ENCODE results near the gene HIRIP3.

Gene HIRIP3

DNA sequence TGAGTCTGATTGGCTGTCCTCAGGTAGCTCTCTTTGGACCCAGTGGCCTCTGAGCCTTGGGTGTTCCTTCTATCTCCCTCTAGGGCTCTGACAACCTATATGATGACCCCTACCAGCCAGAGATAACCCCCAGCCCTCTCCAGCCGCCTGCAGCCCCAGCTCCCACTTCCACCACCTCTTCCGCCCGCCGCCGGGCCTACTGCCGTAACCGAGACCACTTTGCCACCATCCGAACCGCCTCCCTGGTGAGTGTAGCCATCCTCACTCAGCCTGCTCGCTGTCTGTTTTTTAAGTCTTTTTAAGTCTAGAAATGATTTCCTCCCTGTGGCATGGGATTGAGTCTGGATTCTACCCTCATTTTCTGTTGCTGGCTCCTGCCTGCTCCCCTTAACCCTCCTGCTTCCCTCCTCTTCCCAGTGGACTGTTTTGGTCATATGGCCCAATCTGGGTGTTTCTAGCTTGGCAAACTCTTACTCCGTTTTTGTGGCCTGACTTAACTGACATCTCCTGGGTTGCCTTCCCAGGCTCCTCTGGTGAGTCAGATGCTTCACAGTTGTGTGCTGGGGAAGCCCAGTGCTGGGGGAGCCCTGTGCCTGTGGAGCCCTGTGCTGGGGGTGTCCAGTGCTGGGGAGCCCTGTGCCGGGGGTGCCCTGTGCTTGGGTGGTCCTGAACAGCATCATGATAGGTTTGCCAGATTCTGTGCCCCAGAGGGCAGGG is 11.8 kb downstream of the HIRIP3 start:
- no peak for DNase-seq (ENCODE audit: low spot score)

DNA sequence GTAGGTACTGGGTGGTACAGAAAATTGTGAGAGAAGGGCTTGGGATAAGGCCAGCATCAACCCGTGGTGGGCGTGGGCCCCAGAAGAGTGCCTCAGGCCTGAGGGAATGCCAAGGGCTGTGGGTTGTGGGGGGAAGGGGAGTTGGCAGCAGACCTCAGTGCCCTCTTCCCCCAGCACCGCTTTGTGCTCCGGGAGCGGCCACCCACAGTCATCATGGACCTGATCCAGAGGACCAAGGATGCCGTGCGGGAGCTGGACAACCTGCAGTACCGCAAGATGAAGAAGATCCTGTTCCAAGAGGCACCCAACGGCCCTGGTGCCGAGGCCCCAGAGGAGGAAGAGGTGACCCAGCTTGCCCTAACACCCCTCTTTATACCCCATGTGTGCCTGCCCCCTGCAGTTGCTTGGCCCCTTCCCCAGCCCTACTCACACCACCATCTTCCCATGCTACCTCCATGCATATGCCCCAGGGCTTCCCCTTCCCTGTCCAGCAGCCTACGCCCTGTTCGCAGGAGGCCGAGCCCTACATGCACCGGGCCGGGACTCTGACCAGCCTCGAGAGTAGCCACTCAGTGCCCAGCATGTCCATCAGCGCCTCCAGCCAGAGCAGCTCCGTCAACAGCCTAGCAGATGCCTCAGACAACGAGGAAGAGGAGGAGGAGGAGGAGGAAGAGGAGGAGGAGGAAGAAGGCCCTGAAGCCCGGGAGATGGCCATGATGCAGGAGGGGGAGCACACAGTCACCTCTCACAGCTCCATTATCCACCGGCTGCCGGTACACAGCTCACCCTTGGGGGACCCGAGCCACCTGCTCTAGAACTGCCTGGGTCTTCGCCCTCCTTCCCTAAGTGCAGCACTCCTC is 12.6 kb downstream of the HIRIP3 start:
- no peak for DNase-seq (ENCODE audit: low spot score)

DNA sequence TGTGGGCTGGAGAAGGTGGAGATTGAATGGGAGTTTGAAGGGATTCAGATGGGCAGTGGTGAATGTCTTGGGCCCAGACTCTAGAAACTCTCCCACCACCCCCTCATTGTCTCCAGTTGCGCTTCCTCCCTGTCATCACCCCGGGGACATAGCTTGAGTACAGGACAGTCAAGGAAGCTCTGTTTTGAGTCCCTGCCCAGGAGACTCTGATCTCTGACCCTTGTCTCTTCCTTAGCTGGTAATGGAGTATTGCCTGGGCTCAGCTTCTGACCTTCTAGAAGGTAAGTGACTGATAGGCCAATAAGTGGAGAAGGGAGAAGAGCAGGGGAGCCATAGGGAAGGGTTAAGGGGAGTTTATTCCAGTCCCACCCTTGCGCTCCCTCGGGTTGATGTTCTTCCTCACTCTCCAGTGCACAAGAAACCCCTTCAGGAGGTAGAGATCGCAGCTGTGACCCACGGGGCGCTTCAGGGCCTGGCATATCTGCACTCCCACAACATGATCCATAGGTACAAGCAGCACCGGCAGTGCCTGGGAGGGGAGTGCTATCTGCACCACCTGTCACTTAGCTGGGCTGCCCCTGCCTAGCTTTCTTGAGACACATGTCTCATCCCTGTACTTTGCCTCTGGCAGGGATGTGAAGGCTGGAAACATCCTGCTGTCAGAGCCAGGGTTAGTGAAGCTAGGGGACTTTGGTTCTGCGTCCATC is 16.7 kb downstream of the HIRIP3 start:
- no peak for DNase-seq (ENCODE audit: low spot score)

DNA sequence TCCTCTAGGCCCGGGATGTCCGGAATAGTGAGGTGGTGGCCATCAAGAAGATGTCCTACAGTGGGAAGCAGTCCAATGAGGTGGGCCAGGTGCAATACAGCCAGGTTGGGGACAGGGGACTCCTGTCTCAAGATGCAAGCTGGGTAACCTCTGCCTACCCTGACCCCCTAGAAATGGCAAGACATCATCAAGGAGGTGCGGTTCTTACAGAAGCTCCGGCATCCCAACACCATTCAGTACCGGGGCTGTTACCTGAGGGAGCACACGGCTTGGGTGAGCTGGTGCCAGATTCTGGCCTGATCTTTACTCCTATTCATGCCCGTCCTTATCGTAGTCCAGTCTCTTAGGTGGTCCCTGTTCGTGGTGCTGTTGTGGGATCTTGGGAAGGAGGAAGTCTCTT is 17.3 kb downstream of the HIRIP3 start:
- DNase-seq (ENCODE audit: low spot score): no peak

DNA sequence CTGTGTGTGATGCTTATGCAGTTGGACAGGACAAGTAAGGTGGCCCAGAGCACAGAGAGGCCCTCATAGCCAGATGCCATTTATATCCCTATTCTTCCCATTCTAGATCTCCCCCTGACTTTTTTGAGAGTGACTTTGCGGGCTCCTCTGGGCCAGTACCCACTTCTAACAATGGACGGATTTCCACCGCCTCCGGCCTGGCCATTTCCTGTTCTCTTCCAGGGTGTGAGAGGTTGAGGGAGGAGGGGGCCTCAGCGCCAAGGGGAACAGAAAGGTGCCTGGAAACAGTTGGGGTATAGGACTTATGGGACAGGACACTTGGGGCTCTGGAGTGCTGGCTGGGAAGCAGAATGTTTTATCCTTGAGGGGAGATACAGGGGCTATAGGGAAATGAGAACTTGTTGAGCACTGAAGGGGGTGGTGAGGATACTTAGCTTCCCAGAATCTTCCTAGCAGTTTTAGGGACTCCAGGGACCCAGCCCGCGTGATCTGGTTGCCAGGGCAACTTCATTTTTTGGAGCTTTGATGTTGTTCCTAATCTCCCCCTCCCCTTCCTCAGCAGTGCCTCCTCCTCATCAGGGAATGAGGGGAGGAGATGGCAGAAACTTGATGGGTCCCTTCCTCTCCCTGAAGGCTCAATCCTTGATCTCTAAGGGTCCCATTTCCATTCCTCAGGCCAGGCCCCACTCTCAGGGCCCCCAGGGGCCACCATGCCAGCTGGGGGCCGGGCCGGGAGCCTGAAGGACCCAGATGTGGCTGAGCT is 18.2 kb downstream of the HIRIP3 start:
- no peak for DNase-seq (ENCODE audit: low spot score)

DNA sequence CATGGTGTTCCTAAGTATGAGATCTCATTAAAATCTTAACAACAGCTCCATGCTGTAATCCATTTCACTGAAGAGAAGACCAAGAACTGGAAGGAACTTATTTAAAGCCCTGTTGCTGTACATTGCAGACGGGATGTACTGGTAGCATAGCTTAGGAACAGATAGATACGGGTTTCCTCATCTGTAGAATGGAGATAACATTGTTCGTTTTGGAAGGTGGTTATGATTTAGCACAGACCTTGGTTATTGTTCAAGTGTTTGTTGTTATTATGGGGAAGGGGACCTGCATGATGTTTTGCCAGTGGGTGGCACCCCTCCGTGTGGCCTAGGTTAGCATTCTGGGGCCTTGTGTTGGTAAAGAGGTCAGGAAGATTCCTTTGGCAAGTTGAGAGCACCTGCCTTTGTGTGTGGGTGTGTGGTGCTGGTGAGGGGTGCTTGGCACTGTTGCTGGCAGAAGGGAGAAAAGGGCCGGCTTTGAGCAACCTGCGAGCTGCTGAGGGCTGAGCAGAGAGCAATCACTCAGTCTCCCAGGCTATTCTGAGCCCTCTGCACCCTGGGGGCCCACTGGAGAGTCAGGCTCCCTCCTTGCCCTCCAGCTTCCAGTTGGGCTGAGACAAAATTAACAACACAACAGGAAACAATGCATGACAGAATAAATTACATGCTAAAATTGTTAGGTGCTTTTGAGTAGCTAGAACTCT is 19.5 kb downstream of the HIRIP3 start:
- no peak for DNase-seq (ENCODE audit: low spot score)

DNA sequence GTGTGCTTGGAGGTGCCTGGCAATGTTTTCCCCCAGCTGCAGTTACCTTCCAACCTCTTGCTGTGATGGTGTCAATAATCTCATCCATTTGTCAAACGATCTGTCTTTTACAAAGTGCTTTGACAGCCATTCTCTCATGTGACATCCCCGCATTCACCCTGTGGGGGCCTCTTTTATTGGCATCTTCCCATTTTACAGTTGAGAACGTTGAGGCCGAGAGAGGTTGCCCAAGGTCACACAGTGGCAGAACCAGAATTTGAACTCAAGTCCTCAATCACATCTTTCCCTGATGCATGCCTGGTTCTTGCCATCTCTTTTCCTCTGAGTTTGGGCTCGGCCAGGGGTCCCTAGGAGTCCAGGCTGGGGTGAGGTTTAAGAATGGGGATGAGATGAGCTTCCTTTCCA is 20.3 kb downstream of the HIRIP3 start:
- DNase-seq (ENCODE audit: low spot score): no peak

DNA sequence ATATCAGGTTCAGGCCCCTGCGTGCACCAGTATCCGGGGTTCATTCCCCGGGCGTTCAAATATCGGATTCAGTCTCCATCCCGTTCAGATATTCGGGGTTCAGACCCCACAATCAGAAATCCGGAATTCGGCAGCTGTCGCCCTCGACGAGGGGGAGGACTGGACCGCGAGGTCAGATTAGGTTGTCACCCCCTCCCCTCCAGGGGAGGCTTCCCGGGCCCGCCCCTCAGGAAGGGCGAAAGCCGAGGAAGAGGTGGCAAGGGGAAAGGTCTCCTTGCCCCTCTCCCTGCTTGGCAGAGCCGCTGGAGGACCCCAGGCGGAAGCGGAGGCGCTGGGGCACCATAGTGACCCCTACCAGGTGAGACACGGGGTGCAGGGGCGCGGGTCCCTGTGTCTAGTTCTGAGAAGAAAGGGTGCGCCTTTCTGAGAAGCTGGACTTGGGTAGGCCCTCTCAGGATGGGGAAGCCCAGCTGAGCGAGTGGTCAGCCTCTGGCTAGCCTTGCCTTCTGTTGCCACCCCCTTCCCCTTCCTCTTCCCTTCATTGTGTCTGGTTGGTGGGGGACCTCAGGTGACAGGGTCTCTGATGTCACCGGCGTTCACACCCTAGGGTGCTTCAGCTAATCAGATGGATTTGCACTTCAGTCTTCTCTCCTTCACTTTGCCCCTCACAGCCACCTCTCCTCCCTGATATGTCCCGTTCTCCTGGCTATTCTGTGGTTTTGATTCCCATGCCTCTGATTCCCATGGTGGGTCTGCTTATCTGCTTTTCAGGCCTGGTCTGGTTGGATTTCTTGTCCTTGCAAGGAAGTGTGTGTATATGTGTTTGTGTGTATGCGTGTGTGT is 20.9 kb downstream of the HIRIP3 start:
- DNase-seq (ENCODE audit: low spot score): no peak

DNA sequence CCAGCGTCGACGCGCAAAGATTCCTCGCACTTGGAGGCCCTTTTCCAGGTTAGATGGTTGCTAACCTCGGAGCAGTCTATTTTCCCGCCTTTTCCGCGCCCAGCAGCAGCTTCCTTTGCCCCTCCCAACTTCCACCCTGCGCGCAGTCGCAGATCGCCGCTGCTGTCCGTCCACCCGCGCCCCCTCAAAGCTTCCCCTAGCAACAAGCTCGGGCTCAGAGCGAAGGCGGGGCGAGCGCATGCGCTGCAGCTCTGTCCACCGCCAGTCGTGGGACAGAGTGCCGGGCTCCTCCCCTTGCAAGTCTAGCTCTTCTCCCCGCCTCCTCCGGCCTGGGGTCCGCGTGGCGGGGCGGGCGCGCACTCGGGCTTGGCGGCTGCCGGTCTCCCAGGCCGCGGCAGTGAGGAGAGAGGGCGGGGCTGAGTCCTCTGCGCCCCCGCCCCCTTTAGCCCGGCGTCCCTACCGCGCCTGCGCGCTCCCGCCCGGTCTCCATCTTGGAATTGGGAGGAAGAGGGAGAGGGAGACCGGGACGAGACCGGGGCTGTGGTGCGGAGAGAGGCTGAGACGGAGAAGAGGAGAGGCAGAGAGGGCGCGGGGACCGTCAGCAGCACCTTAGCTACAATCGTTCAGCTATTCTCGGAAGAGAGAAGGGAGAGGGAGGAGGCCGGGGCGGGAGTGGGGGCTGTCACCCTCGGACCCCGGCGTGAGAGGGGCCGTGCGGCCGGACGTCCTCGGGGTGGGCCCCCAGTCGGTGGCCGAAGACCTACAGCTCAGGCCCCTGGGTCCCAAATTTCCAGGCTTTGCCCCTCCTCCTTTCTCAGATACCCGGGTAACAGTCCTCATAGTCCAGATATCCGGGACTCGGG is 21.8 kb downstream of the HIRIP3 start, which contains the start of gene TAOK2:
TAOK2 (plus strand) TSS at position 485 of the 863 bp plus-strand sequence. CDS start 3,905 bp downstream, outside the sequence.
- DNase-seq (ENCODE audit: low spot score): peak; percentile 100

DNA sequence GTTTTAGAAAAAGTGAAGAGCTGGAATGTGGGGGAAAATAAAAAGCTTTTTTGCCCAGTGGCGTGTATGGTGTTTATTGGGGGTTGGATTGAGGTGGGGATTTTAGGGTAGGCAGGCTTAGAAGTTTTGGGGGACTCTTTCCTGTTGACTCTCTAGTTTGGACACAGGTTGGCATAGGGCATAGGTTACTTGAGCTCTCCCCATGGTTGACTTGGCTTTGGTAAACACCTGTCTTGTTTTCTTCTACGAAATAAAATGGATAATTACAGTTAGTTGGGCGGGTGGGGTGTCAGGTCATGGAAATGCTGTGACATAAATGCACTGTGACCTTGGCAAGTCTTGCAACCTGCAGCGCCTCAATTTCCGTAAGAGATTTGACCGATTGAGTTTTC is 22.4 kb downstream of the HIRIP3 start:
- DNase-seq (ENCODE audit: low spot score): no peak

DNA sequence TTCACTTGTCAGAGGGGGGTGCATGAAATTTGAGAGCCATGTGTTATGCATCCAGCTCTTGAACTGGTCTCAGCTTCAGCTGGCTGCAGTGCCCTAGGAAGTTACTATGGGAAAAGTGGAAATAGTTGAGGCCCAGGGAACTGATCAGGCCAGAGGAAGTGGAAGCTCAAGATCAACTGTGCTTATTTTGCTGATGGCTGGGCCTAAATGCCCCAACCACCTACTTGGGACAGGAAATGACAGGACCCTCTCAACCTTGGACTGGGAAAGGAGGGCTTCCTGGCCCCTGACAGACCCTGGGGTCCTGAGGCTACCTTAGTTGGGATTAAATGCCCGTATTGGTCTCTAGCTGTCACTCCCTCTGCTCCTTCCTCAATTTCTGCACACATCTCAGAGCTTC is 22.9 kb downstream of the HIRIP3 start:
- no peak for DNase-seq (ENCODE audit: low spot score)

DNA sequence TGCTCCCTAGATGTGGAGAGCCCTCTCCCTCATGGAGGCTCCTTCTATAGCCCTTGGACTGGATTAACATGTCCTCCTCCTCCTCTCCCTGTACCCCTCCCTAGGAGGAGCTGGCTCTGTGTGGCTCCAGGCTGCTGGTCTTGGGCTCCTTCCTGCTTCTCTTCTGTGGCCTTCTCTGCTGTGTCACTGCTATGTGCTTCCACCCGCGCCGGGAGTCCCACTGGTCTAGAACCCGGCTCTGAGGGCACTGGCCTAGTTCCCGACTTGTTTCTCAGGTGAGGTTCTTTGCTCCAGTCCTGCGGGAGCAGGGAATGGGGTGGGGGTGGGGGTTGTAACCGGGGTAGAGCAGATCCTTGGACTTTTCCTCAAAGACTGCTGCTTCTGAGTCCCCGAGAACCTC is 24.1 kb downstream of the HIRIP3 start:
- no peak for DNase-seq (ENCODE audit: low spot score)

DNA sequence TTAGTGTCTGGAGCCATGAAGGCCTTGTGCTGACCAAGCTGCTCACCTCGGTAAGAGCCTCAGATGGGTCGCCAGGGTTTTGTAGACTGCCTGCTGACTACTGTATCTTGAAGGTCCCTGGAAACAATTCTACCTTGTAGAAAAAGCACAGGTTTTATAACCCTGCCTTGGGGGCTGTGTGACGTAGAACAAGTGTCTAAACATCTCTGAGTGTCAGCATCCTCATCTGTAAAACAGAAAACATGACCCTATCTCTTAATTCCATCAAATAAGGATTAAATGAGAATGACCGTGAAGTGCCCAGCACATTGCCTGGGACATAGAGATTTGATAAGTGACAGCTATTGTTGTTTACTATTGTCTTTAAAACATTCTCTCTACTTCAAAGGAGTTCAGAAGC is 27.2 kb downstream of the HIRIP3 start:
- DNase-seq (ENCODE audit: low spot score): no peak

DNA sequence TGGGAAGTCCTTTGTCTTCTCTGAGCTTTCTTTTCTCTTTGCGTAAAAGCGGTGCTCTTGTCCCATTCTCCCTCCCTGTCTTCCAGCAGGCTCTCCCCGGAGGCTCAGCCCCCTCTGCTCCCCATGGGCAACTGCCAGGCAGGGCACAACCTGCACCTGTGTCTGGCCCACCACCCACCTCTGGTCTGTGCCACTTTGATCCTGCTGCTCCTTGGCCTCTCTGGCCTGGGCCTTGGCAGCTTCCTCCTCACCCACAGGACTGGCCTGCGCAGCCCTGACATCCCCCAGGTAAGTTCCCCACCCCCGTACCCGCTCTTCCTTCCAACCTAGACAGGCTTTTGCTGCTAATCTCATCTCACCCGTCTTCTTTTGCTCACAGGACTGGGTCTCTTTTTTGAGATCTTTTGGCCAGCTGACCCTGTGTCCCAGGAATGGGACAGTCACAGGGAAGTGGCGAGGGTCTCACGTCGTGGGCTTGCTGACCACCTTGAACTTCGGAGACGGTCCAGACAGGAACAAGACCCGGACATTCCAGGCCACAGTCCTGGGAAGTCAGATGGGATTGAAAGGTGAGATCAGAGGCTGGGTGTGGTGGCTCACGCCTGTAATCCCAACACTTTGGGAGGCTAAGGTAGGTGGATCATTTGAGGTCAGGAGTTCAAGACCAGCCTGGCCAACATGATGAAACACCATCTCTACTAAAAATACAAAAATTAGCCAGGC is 32.2 kb downstream of the HIRIP3 start:
- DNase-seq (ENCODE audit: low spot score): no peak

DNA sequence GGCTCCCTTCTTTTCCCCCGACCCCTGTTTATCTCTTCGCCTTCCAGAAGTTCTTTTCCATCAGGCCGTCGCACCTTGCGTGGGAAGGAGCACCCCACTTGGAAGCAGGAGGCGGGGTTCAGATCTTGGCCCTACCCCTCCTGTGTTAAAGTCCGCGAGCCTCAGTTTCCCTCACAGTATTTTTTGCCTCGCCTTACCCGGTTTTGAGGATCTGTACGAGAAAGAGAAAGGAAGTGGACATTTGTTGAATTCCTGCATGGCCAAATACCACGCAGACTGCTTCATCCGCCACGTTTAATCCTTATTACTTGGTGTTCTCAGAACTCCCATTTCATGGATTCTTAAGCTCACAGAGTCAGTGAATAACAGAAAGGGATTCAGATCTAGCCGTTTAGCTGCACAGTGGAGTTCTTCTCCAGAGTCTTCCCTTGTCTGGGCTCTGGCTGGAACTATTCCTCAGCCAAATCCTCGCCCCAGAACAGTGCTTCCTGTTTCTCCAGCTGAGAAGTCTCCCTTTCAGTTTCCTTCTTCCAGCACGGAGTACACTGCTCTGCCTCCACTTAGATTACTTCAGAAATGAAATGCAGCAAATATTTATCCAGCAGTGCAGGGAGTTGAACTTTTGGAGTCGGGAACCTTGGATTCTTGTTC is 32.9 kb downstream of the HIRIP3 start:
- DNase-seq (ENCODE audit: low spot score): peak; percentile 54

DNA sequence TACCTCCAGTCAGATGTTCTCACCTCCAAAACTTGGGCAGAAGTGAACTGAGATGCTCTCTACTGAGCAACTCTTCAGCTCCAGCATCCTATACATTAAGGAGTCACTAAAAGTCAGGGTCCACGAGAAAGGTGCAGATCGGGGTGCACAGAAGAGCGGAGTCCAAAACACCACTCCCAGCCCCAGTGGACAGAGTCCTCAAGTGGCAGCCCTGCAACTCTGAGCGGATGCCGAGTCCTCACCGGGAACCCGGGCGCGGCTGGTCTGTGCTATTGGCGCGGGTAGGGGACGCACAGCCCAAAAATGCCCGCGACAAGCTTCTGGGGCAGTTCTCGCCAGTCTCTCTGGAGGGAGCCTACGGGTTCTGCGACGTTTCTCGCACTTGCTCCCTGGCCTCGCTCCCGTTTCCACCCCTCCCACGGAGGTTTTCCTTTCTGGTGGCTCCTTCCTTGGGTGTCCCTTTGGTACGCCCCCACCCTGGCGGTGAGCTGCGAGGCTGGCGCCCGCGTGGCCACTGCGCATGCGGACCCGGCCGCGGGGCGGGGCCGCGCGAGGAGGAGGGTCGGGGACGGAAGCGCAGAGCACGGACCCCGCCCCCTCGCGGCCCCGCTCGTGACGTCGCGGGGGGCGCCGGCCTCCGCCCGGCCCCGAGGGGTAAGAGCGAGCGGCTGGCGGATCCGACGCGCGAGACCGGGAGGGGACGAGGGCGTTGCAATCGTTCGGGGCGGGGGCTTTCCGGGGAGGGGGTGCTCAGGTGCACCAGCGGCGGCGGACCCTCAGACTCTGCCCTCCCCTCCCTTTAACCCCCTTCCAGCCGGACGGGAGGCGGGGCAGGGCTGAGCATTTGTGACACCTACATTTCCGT is 33.7 kb downstream of the HIRIP3 start, which contains the start of gene TMEM219:
TMEM219 (plus strand) TSS at position 601 of the 865 bp plus-strand sequence. CDS start 1,065 bp downstream, outside the sequence.
- peak; percentile 96 for DNase-seq (ENCODE audit: low spot score)

DNA sequence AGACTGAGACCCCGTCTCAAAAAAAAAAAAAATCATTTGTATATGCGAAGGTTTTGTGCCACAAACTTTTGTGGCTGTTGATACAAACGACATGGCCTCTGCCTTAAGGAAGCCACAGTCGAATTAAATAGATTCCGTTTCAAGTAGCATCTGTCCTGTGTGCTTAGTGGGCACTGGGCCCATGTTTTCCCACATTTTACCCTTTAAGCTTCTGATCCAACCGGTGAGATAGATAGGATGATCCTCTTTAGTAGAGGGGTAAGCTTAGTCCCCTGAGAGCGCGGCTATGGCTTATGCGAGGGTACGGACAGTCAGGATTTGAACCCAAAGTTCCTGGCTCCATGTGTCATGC is 34.3 kb downstream of the HIRIP3 start:
- DNase-seq (ENCODE audit: low spot score): no peak

All from hepatic stellate cell (primary cell).